ENCODE data around the gene COPS7A. TPM values are rescaled to one million over a fixed set of nuclear protein-coding genes. Genes with fewer than 3 reads are reported as not detected.
A peak's percentile ranks its signal among the peaks of the same experiment; 100 is the strongest.

The COPS7A gene
- total and polyA plus RNA-seq, 10 donors, result 29.6 to 61.9 (median 46.4) TPM

GRCh38 chr12:6748761-6749160 is 24.9 kb downstream of the COPS7A start:
- no peak overlapping the region for H3K27ac ChIP-seq
- H3K9me3 ChIP-seq, result no peaks in the 10 kb centered on the region
- 96 to 98% (median 97%) methylated on average over 20 to 28 of the region's 28 CpGs for WGBS, 5 donors
- TF ChIP-seq POLR2A (IDR thresholded peaks at IDR 0.05) (no peak), CTCF (IDR thresholded peaks at IDR 0.05 in 8 of 11, conservative IDR thresholded peaks at IDR 0.05 in 3 of 11) (no peak), POLR2AphosphoS5 (IDR thresholded peaks at IDR 0.05) (peak in 1 of 3 donors; percentile 46)
- H3K27me3 ChIP-seq (replicated peaks in 1 of 7), result no peaks in the 10 kb centered on the region
- peaks cover 0 to 62% (median 48%) of the 10 kb centered on the region in 6 donors for H3K36me3 ChIP-seq
- intact Hi-C loops (cut with DNase I; ENCODE audit: low total_unique reads), result no loop called here
- no peak for DNase-seq
- H3K4me3 ChIP-seq, result no peak overlapping the region
- H3K4me1 ChIP-seq, result peaks cover 13 to 51% (median 36%) of the 10 kb centered on the region in 6 donors

GRCh38 chr12:6750506-6750905 is 26.7 kb downstream of the COPS7A start:
- TF ChIP-seq CTCF (IDR thresholded peaks at IDR 0.05 in 8 of 11, conservative IDR thresholded peaks at IDR 0.05 in 3 of 11), result no peak
- no peak for TF ChIP-seq POLR2A (IDR thresholded peaks at IDR 0.05)
- TF ChIP-seq POLR2AphosphoS5 (IDR thresholded peaks at IDR 0.05), result no peak
- H3K27me3 ChIP-seq (replicated peaks in 1 of 7), result no peaks in the 10 kb centered on the region
- WGBS, 5 donors, result 83 to 95% (median 90%) methylated on average over 4 of the region's 4 CpGs
- no peak for DNase-seq
- H3K36me3 ChIP-seq, result peaks cover 0 to 62% (median 48%) of the 10 kb centered on the region in 6 donors
- H3K4me1 ChIP-seq, result peaks cover 17 to 50% (median 34%) of the 10 kb centered on the region in 6 donors
- H3K4me3 ChIP-seq, result no peak overlapping the region
- intact Hi-C loops (cut with DNase I; ENCODE audit: low total_unique reads), result loop anchor here (10.0 kb wide), 1 partner anchor 74 kb away; the partner anchor contains the start of genes GPR162 and P3H3
- H3K27ac ChIP-seq, result no peak overlapping the region
- H3K9me3 ChIP-seq, result no peaks in the 10 kb centered on the region

- H3K4me1 ChIP-seq, result peaks cover 16 to 37% (median 25%) of the 10 kb centered on the region in 6 donors
- TF ChIP-seq POLR2AphosphoS5 (IDR thresholded peaks at IDR 0.05), result no peak
- no peak for TF ChIP-seq POLR2A (IDR thresholded peaks at IDR 0.05)
- TF ChIP-seq CTCF (IDR thresholded peaks at IDR 0.05 in 8 of 11, conservative IDR thresholded peaks at IDR 0.05 in 3 of 11), result no peak
- no peaks in the 10 kb centered on the region for H3K27me3 ChIP-seq (replicated peaks in 1 of 7)
- H3K27ac ChIP-seq, result peak overlapping the region in 5 of 8 donors; percentile 97 to 99 (median 98)
- peaks cover 0 to 54% (median 46%) of the 10 kb centered on the region in 6 donors for H3K36me3 ChIP-seq
- DNase-seq, result no peak
- peak overlapping the region in 4 of 8 donors; percentile 60 to 88 (median 62) for H3K4me3 ChIP-seq
- intact Hi-C loops (cut with DNase I; ENCODE audit: low total_unique reads), result loop anchor here (10.0 kb wide), 1 partner anchor 73 kb away; the partner anchor contains the start of genes GPR162 and P3H3
- 81 to 91% (median 85%) methylated on average over 7 of the region's 7 CpGs for WGBS, 5 donors
- no peaks in the 10 kb centered on the region for H3K9me3 ChIP-seq
These were observed 27.9 kb downstream of the COPS7A start for GRCh38 chr12:6751767-6752166.

- Histone ChIP-seq H3K27ac (peak overlapping the region; percentile 96 to 99 (median 98)), H3K27me3 (replicated peaks in 1 of 7) (no peaks in the 10 kb centered on the region), H3K4me1 (peaks cover 16 to 37% (median 25%) of the 10 kb centered on the region in 6 donors), H3K4me3 (peak overlapping the region; percentile 57 to 90 (median 65)), H3K9me3 (no peaks in the 10 kb centered on the region), H3K36me3 (peaks cover 0 to 48% (median 42%) of the 10 kb centered on the region in 6 donors)
- 7 to 10% (median 8%) methylated on average over 19 to 24 of the region's 24 CpGs for WGBS, 5 donors
- DNase-seq, result no peak
- intact Hi-C loops (cut with DNase I; ENCODE audit: low total_unique reads), result loop anchor here (10.0 kb wide), 1 partner anchor 72 kb away; the partner anchor contains the start of genes GPR162 and P3H3
- TF ChIP-seq CTCF (IDR thresholded peaks at IDR 0.05 in 8 of 11, conservative IDR thresholded peaks at IDR 0.05 in 3 of 11) (peak in 2 of 11 experiments; percentile 22 to 36), POLR2AphosphoS5 (IDR thresholded peaks at IDR 0.05) (no peak), POLR2A (IDR thresholded peaks at IDR 0.05) (no peak)
These were observed 28.5 kb downstream of the COPS7A start for GRCh38 chr12:6752167-6752920.

Data from spleen (tissue), 11 donors.